H9 (cell line): Measurements from ENCODE around the gene HPS4. TPM values are rescaled to one million over a fixed set of nuclear protein-coding genes. Genes with fewer than 3 reads are reported as not detected.

ENCODE experiments used
- DNase-seq: peaks from one replicate; pipeline ENCODE4 v3.0.0-alpha.2; 2017
- H2AFZ ChIP-seq: one replicate; pipeline ENCODE4 v1.6.1; 2013; ENCODE audit warnings: mild to moderate bottlenecking, low read length, control low read depth, moderate library complexity
- H2AK5ac ChIP-seq: 2 replicates; pipeline ENCODE4 v1.6.1; 2013; ENCODE audit warnings: low read length, control low read depth, mixed read lengths; ENCODE audit not compliant: insufficient read length
- H2BK120ac ChIP-seq: one replicate; pipeline ENCODE4 v1.6.1; 2013; ENCODE audit warnings: low read depth, mild to moderate bottlenecking, low read length, control low read depth, inconsistent platforms; ENCODE audit not compliant: poor library complexity, severe bottlenecking
- H2BK12ac ChIP-seq: 2 replicates; pipeline ENCODE4 v1.6.1; 2013; ENCODE audit warnings: low read length, control low read depth, mixed read lengths, low read depth; ENCODE audit not compliant: insufficient read length
- H2BK15ac ChIP-seq: 2 replicates; pipeline ENCODE4 v1.6.1; 2013; ENCODE audit warnings: low read depth, low read length, control low read depth
- H2BK20ac ChIP-seq: one replicate; pipeline ENCODE4 v1.6.1; 2013; ENCODE audit warnings: low read depth, mild to moderate bottlenecking, low read length, control low read depth, inconsistent platforms; ENCODE audit not compliant: poor library complexity, severe bottlenecking
- H2BK5ac ChIP-seq: 2 replicates; pipeline ENCODE4 v1.6.1; 2013; ENCODE audit warnings: low read length, control low read depth, mixed read lengths; ENCODE audit not compliant: insufficient read length
- H3K14ac ChIP-seq: 2 replicates; pipeline ENCODE4 v1.6.1; 2013; ENCODE audit warnings: low read length, control low read depth; ENCODE audit not compliant: insufficient read depth
- H3K18ac ChIP-seq: 2 replicates; pipeline ENCODE4 v1.6.1; 2013; ENCODE audit warnings: low read depth, mild to moderate bottlenecking, mixed read lengths, low read length, control low read depth; ENCODE audit not compliant: insufficient read length
- H3K23ac ChIP-seq: 2 replicates; pipeline ENCODE4 v1.6.1; 2013; ENCODE audit warnings: low read length, control low read depth, mixed read lengths, low read depth; ENCODE audit not compliant: insufficient read length
- H3K23me2 ChIP-seq: 2 replicates; pipeline ENCODE4 v1.6.1; 2013; ENCODE audit warnings: low read depth, mild to moderate bottlenecking, mixed read lengths, low read length, control low read depth; ENCODE audit not compliant: insufficient read length, poor library complexity, severe bottlenecking
- H3K27ac ChIP-seq: 2 replicates; pipeline ENCODE4 v1.5.1; 2013; ENCODE audit warnings: low read length, control low read depth, mixed read lengths, low read depth; ENCODE audit not compliant: insufficient read length
- H3K27me3 ChIP-seq: 2 replicates; pipeline ENCODE4 v1.6.1; 2013; ENCODE audit warnings: low read length, control low read depth, inconsistent platforms; ENCODE audit not compliant: insufficient read depth
- H3K4ac ChIP-seq: 2 replicates; pipeline ENCODE4 v1.6.1; 2013; ENCODE audit warnings: low read depth, mild to moderate bottlenecking, control low read depth, inconsistent platforms, low read length, moderate library complexity
- H3K4me1 ChIP-seq: 2 replicates; pipeline ENCODE4 v1.6.1; 2013; ENCODE audit warnings: low read length, control low read depth, inconsistent platforms; ENCODE audit not compliant: insufficient read depth
- H3K4me2 ChIP-seq: 2 replicates; pipeline ENCODE4 v1.6.1; 2013; ENCODE audit warnings: low read length, control low read depth, mixed read lengths; ENCODE audit not compliant: insufficient read length, insufficient read depth
- H3K56ac ChIP-seq: 2 replicates; pipeline ENCODE4 v1.6.1; 2013; ENCODE audit warnings: low read depth, mild to moderate bottlenecking, mixed read lengths, low read length, control low read depth; ENCODE audit not compliant: insufficient read length
- H3K79me1 ChIP-seq: 2 replicates; pipeline ENCODE4 v1.6.1; 2013; ENCODE audit warnings: low read depth, mild to moderate bottlenecking, moderate library complexity, low read length, control low read depth, inconsistent platforms; ENCODE audit not compliant: insufficient read depth, poor library complexity, severe bottlenecking
- H3K79me2 ChIP-seq: 2 replicates; pipeline ENCODE4 v1.6.1; 2013; ENCODE audit warnings: low read length, control low read depth, inconsistent platforms; ENCODE audit not compliant: insufficient read depth
- H3K9ac ChIP-seq: 2 replicates; pipeline ENCODE4 v1.6.1; 2013; ENCODE audit warnings: low read length, control low read depth, mixed read lengths; ENCODE audit not compliant: insufficient read length; ENCODE audit errors: extremely low read depth
- H3K9me3 ChIP-seq: one replicate; pipeline ENCODE4 v1.6.1; 2013; ENCODE audit warnings: low read depth, low read length, inconsistent platforms; ENCODE audit not compliant: control insufficient read depth
- H3T11ph ChIP-seq: one replicate; pipeline ENCODE4 v1.6.1; 2013; ENCODE audit warnings: mild to moderate bottlenecking, low read length, control low read depth, inconsistent platforms
- H4K20me1 ChIP-seq: one replicate; pipeline ENCODE4 v1.6.1; 2013; ENCODE audit not compliant: control insufficient read depth, insufficient read length, insufficient read depth
- H4K5ac ChIP-seq: 2 replicates; pipeline ENCODE4 v1.6.1; 2013; ENCODE audit warnings: low read depth, mild to moderate bottlenecking, mixed read lengths, low read length, control low read depth; ENCODE audit not compliant: insufficient read length
- H4K8ac ChIP-seq: replicated peaks from 2 replicates; pipeline ENCODE4 v1.6.1; 2013; ENCODE audit warnings: low read length, control low read depth, mixed read lengths, low read depth; ENCODE audit not compliant: insufficient read length
- H4K91ac ChIP-seq: 2 replicates; pipeline ENCODE4 v1.6.1; 2013; ENCODE audit warnings: low read depth, mild to moderate bottlenecking, moderate library complexity, mixed read lengths, low read length, control low read depth; ENCODE audit not compliant: insufficient read length
- H3K27ac Mint-ChIP-seq, 3 experiments: 2 replicates in 2 of 3; 3 replicates in 1 of 3; pipeline ENCODE4 v1.8.0; 2020 to 2021; ENCODE audit warnings: mixed read lengths in 3 of 3, mild to moderate bottlenecking in 1 of 3, moderate library complexity in 1 of 3
- H3K27me3 Mint-ChIP-seq: 2 replicates; pipeline ENCODE4 v1.8.0; 2021; ENCODE audit warnings: low read depth, mild to moderate bottlenecking, moderate library complexity, mixed read lengths
- H3K36me3 Mint-ChIP-seq, 3 experiments: 2 replicates in 2 of 3; 3 replicates in 1 of 3; pipeline ENCODE4 v1.8.0; 2020 to 2021; ENCODE audit warnings: low read depth in 3 of 3, mixed read lengths in 3 of 3; ENCODE audit not compliant: insufficient read depth in 1 of 3
- H3K4me1 Mint-ChIP-seq, 2 experiments: 2 replicates each; pipeline ENCODE4 v1.8.0; 2020; ENCODE audit warnings: mixed read lengths in 2 of 2
- H3K4me3 Mint-ChIP-seq, 2 experiments: 2 replicates in 1 of 2; 3 replicates in 1 of 2; pipeline ENCODE4 v1.8.0; 2020 to 2021; ENCODE audit warnings: mild to moderate bottlenecking in 2 of 2, mixed read lengths in 2 of 2, moderate library complexity in 1 of 2
- H3K9me3 Mint-ChIP-seq, 2 experiments: 2 replicates in 1 of 2; 3 replicates in 1 of 2; pipeline ENCODE4 v1.8.0; 2020; ENCODE audit warnings: mild to moderate bottlenecking in 2 of 2, mixed read lengths in 2 of 2, moderate library complexity in 1 of 2
- WGBS: extraction: QIAGEN DNeasy Blood & Tissue Kit; methylation state at CpG from one replicate; pipeline ENCODE4 v1.1.7; 2013; ENCODE audit warnings: missing lambda C conversion rate, low lambda C conversion rate, mixed read lengths; ENCODE audit not compliant: insufficient read length; ENCODE audit errors: extremely low coverage; 5-methylcytosine and 5-hydroxymethylcytosine counted together
- total RNA-seq: library from RNA; stranded (reverse); gene quantifications from 2 replicates; pipeline ENCODE4 v1.2.1, GENCODE V29; 2021
- TF ChIP-seq, protein P1 (sequence below): fragments of 200-600 bp; sonication (generic); conservative IDR thresholded peaks from 3 replicates; pipeline ENCODE4 v1.8.0; 2021; ENCODE audit warnings: antibody characterized with exemption, mild to moderate bottlenecking

Gene HPS4
- total RNA-seq, 1 experiment from 2014 or later: 26.2 TPM

DNA sequence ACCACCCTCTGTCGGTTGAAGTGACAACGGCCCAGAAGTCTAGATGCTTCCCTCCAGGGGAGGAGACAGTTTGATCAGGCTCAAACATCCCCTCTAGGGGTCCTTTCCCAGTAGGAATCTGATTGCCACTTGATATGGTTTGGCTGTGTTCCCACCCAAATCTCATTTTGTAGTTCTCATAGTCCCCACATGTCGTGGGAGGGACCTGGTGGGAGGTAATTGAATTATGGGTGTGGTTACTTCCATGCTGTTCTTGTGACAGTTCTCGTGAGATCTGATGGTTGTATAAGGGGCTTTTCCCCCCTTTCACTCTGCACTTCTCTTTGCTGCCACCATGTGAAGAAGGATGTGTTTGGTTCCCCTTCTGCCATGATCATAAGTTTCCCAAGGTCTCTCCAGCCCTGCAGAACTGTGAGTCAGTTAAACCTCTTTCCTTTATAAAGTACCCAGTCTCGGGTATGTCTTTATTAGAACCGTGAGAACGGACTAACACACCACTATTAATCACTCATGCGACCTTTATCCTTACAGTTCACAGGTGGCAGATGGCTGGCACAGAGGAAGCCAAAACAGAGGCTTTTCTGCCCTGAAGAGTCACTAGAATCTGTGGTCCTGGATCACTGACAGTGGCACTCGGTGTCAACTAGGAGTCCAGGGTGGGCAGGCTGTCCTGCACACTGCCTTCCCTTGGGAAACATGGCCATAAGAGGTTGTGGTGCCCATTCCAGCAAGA is 33.0 kb downstream of the HPS4 start:
- Mint-ChIP-seq H3K4me1 (peaks cover 2 to 5% of the 10 kb centered on the region in 2 experiments; a peak in 3 of 4 replicates), H3K9me3 (no peaks in the 10 kb centered on the region), H3K27ac (no peak overlapping the region), H3K36me3 (peaks cover 10 to 38% (median 34%) of the 10 kb centered on the region in 3 experiments; a peak in 6 of 7 replicates), H3K27me3 (no peaks in the 10 kb centered on the region), H3K4me3 (no peak overlapping the region)
- Histone ChIP-seq H2BK20ac (no peak overlapping the region), H3K9me3 (no peaks in the 10 kb centered on the region), H4K8ac (no peak overlapping the region), H4K91ac (no peak overlapping the region), H2BK12ac (no peak overlapping the region), H3K27me3 (no peaks in the 10 kb centered on the region), H4K5ac (no peak overlapping the region), H4K20me1 (no peaks in the 10 kb centered on the region), H2BK5ac (no peak overlapping the region), H3K4me2 (no peak overlapping the region), H2BK15ac (no peak overlapping the region), H2BK120ac (no peak overlapping the region), H2AFZ (no peak overlapping the region), H2AK5ac (no peak overlapping the region), H3K56ac (no peak overlapping the region), H3T11ph (no peak overlapping the region), H3K14ac (no peak overlapping the region), H3K79me1 (no peaks in the 10 kb centered on the region), H3K18ac (no peak overlapping the region), H3K4ac (no peak overlapping the region), H3K4me1 (no peaks in the 10 kb centered on the region), H3K23me2 (no peaks in the 10 kb centered on the region), H3K23ac (no peak overlapping the region), H3K9ac (no peak overlapping the region), H3K79me2 (no peaks in the 10 kb centered on the region), H3K27ac (no peak overlapping the region)
- no peak for DNase-seq
- WGBS: no CpG with 5 or more reads among the region's 9 CpGs
- TF ChIP-seq, protein P1, sequence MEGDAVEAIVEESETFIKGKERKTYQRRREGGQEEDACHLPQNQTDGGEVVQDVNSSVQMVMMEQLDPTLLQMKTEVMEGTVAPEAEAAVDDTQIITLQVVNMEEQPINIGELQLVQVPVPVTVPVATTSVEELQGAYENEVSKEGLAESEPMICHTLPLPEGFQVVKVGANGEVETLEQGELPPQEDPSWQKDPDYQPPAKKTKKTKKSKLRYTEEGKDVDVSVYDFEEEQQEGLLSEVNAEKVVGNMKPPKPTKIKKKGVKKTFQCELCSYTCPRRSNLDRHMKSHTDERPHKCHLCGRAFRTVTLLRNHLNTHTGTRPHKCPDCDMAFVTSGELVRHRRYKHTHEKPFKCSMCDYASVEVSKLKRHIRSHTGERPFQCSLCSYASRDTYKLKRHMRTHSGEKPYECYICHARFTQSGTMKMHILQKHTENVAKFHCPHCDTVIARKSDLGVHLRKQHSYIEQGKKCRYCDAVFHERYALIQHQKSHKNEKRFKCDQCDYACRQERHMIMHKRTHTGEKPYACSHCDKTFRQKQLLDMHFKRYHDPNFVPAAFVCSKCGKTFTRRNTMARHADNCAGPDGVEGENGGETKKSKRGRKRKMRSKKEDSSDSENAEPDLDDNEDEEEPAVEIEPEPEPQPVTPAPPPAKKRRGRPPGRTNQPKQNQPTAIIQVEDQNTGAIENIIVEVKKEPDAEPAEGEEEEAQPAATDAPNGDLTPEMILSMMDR: no peak; the same call in 2 of the 3 replicates
